Activated CD4-positive, alpha-beta T cell treated with anti-CD3 and anti-CD28 coated beads, Interleukin-2, amount 10 ng/mL, durations not matched to agents 24 days and 14 days (primary cell): ENCODE measurements around the gene ZCCHC24. TPM values are rescaled to one million over a fixed set of nuclear protein-coding genes. Genes with fewer than 3 reads are reported as not detected.

Source experiments
- DNase-seq: peaks from one replicate; pipeline ENCODE4 v3.0.0; 2022
- H3K27ac Mint-ChIP-seq: one replicate; pipeline ENCODE4 v1.8.0; 2022; ENCODE audit warnings: mild to moderate bottlenecking, mixed read lengths
- H3K27me3 Mint-ChIP-seq: one replicate; pipeline ENCODE4 v1.8.0; 2022; ENCODE audit warnings: mixed read lengths
- H3K36me3 Mint-ChIP-seq: one replicate; pipeline ENCODE4 v1.8.0; 2022; ENCODE audit warnings: low read depth, mild to moderate bottlenecking, mixed read lengths
- H3K4me1 Mint-ChIP-seq: one replicate; pipeline ENCODE4 v1.8.0; 2021; ENCODE audit warnings: mixed read lengths
- H3K4me3 Mint-ChIP-seq: one replicate; pipeline ENCODE4 v1.8.0; 2022; ENCODE audit warnings: mild to moderate bottlenecking, moderate library complexity, mixed read lengths
- H3K9me3 Mint-ChIP-seq: one replicate; pipeline ENCODE4 v1.8.0; 2021; ENCODE audit warnings: mixed read lengths
- intact Hi-C: fragments of 100-400 bp; cut with micrococcal nuclease; formaldehyde crosslinking; loops from one replicate; pipeline ENCODE4 v1.15.1; 2023
- total RNA-seq: library from RNA; stranded (reverse); gene quantifications from 2 replicates; pipeline ENCODE4 v1.2.3, GENCODE V29; 2022

The ZCCHC24 gene
- total RNA-seq, 1 donor from 2014 or later = 1.4 TPM

DNA sequence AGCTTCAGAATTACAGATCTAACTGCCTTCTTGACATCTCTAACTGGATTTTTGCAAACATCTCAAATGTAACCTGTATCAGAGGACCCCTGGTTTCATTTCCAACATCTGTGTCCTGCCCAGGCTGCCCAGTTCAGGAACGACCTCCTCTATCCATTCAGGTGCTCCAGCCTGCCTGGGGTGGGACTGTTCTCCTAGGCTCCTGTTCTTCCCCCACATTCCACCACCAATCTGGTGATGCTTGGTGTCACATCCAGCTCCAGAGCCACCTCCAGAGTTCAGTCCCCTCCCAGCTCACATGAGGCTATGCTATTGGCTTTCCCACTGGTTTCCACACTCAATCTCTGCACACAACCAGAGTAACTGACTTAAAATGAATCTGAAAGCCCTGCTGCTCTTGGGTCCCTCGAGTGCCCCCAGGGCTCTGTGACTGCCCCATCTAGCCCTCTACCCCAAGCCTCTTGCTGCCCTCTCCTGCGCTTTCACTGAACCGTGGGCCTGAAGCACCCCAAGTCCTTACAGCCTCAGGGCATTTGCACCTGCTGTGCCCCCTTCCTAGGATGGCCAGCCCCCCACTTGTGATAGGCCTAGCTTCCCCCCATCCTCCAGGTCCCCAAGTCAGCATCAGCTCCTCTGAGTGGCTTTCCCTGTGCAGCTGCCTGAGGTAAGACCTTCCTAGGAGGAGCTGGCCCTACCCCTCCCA lies 52.1 kb downstream of the ZCCHC24 start:
- intact Hi-C loops = no loop called here
- Mint-ChIP-seq H3K4me1 (no peaks in the 10 kb centered on the region), H3K4me3 (no peak overlapping the region), H3K27ac (no peak overlapping the region), H3K27me3 (no peaks in the 10 kb centered on the region), H3K9me3 (no peaks in the 10 kb centered on the region), H3K36me3 (no peaks in the 10 kb centered on the region)
- DNase-seq = no peak

DNA sequence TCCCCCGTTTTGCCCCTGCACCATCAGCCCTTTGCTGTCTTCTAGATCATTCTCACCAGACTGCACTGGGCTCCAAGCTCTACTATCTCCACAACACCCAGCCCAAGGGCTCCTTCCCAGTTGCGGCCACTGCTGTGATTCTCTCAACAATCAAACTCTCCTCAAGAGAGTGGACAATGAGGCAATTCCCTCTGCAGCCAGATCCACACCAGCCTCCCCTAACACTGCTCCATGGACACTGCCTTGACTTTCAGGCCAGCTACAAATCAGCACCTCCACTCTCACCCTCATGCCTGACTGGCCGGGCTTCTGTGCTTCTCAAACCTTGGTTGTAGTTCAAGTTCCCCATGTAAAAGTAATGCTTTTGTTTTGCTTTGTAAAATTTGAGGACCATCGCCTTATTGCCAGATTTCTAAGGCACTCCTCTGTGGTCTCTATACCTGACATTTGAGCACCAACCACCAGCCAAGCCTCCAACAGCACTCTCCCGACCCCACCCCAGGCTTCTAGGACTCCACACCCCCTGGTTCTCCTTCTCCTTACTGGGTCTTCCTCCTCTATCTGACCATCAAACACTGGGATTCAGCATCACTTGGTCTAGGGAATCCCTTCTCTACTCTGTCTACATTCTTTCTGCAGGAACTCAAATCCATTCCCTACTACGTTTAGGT lies 52.8 kb downstream of the ZCCHC24 start:
- Mint-ChIP-seq H3K27me3 (no peaks in the 10 kb centered on the region), H3K9me3 (no peaks in the 10 kb centered on the region), H3K36me3 (no peaks in the 10 kb centered on the region), H3K4me1 (no peaks in the 10 kb centered on the region), H3K27ac (no peak overlapping the region), H3K4me3 (no peak overlapping the region)
- no peak for DNase-seq
- intact Hi-C loops = no loop called here

DNA sequence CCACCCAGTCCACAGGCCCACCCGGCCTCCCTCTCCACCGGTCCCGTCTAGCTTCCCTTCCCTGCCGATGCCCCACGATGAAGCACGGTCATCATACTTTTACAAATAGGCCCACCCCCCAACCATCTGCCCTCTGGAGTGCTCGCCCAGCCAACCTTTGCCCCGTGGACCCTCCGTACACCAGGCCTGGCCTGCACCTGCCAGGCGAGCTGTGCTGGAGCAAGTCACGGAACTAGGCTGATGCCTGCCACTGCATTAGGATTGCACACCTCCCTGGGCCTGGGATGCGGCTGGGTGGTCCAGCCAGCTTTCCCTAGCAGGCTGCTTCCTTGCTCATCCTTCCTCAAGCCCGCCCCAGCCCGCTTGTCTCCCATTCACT lies 53.4 kb downstream of the ZCCHC24 start:
- intact Hi-C loops = no loop called here

GRCh38 chr10:79391231-79392019 lies 54.0 kb downstream of the ZCCHC24 start:
- H3K4me1 Mint-ChIP-seq = no peaks in the 10 kb centered on the region
- intact Hi-C loops = no loop called here

More for the DNA sequence above, 53.4 kb downstream of the ZCCHC24 start:
- H3K27me3 Mint-ChIP-seq = no peaks in the 10 kb centered on the region
- H3K4me3 Mint-ChIP-seq = no peak overlapping the region
- H3K4me1 Mint-ChIP-seq = no peaks in the 10 kb centered on the region
- no peak overlapping the region for H3K27ac Mint-ChIP-seq
- no peaks in the 10 kb centered on the region for H3K36me3 Mint-ChIP-seq
- no peaks in the 10 kb centered on the region for H3K9me3 Mint-ChIP-seq
- no peak for DNase-seq

GRCh38 chr10:79390551-79391229 lies 54.7 kb downstream of the ZCCHC24 start:
- Mint-ChIP-seq H3K27me3 (no peaks in the 10 kb centered on the region), H3K27ac (no peak overlapping the region), H3K36me3 (no peaks in the 10 kb centered on the region), H3K4me3 (no peak overlapping the region), H3K9me3 (no peaks in the 10 kb centered on the region), H3K4me1 (no peaks in the 10 kb centered on the region)
- DNase-seq = no peak
- intact Hi-C loops = no loop called here

More at GRCh38 chr10:79391231-79392019, 54.0 kb downstream of the ZCCHC24 start:
- no peak for DNase-seq
- Mint-ChIP-seq H3K4me3 (no peak overlapping the region), H3K9me3 (no peaks in the 10 kb centered on the region), H3K27me3 (no peaks in the 10 kb centered on the region), H3K36me3 (no peaks in the 10 kb centered on the region), H3K27ac (no peak overlapping the region)

- DNase-seq = no peak
- Mint-ChIP-seq H3K4me3 (no peak overlapping the region), H3K36me3 (no peaks in the 10 kb centered on the region), H3K9me3 (no peaks in the 10 kb centered on the region), H3K4me1 (no peaks in the 10 kb centered on the region), H3K27ac (no peak overlapping the region), H3K27me3 (no peaks in the 10 kb centered on the region)
- intact Hi-C loops = no loop called here
Observed at GRCh38 chr10:79390057-79390456, 55.4 kb downstream of the ZCCHC24 start.

DNA sequence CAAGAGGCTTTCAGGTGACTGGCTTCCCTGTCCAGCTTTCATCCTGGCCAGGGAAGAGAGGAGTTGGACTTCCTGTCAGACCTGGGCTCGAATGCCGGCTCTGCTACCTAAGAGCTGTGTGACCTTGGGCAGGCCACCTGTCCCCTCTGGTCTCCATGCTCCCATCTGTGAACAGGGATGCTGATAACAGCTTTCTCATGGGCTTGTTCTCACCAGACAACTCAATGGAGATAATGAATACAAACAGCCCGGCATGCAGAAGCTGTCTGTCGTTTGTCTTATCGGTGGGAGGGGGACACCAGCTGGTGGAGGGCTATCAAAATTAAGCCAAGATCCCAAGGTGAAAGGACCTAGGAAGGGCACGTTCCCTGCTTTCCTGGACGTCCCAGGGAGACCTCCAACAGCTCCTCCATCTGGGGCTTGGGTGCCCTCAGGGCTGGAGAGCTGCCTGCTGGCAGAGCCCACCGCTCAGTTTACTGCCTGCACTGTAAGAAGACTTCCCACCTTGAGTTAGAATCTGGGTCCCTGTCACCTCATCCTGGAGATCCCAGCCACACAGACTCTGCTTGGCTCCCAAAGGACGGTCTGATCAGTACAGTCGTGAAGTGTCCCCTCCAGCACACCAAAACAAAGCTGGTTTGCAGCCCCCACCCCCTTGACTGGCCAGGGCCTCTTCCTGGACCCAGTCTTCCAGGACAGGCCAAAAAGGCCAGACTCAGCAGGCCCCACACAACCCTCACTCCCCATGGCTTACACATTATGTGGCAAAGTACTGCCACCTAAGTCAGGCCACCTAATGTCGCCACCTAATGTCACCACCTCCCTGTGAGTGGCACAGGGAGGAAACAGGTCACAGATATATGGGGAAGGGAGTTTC lies 57.2 kb downstream of the ZCCHC24 start:
- intact Hi-C loops = no loop called here
- no peak for DNase-seq

DNA sequence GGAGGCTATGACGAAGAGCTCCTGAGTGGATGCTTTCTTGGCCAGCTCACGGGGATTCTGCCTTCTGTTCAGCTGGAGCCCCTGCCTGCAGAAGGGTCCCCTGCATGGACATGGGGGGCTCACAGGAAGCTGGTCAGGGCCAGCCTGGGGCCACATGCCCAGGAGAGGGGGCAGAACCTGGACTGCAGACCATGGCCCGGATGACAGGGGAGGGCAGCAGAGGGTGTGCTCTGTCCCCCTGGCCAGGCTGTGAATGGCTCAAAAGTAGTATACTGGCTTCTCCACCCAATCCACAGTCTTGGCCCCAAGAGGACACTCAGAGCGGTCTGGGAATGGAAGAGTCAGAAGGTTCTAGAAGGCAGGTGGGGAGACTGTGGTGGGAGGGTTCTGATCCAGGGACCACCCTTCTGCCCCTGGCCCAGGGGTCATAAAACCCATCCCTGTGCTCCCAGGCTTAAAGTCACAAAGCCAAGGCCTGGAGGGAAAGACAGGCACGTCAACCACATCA lies 57.9 kb downstream of the ZCCHC24 start:
- no peak for DNase-seq
- Mint-ChIP-seq H3K9me3 (no peaks in the 10 kb centered on the region), H3K4me3 (no peak overlapping the region), H3K36me3 (no peaks in the 10 kb centered on the region), H3K27ac (no peak overlapping the region), H3K4me1 (no peaks in the 10 kb centered on the region), H3K27me3 (peaks cover 2% of the 10 kb centered on the region)
- intact Hi-C loops = no loop called here

More for the DNA sequence above, 57.2 kb downstream of the ZCCHC24 start:
- H3K27me3 Mint-ChIP-seq = no peaks in the 10 kb centered on the region
- no peaks in the 10 kb centered on the region for H3K4me1 Mint-ChIP-seq
- no peaks in the 10 kb centered on the region for H3K36me3 Mint-ChIP-seq
- H3K27ac Mint-ChIP-seq = no peak overlapping the region
- no peak overlapping the region for H3K4me3 Mint-ChIP-seq
- H3K9me3 Mint-ChIP-seq = no peaks in the 10 kb centered on the region

DNA sequence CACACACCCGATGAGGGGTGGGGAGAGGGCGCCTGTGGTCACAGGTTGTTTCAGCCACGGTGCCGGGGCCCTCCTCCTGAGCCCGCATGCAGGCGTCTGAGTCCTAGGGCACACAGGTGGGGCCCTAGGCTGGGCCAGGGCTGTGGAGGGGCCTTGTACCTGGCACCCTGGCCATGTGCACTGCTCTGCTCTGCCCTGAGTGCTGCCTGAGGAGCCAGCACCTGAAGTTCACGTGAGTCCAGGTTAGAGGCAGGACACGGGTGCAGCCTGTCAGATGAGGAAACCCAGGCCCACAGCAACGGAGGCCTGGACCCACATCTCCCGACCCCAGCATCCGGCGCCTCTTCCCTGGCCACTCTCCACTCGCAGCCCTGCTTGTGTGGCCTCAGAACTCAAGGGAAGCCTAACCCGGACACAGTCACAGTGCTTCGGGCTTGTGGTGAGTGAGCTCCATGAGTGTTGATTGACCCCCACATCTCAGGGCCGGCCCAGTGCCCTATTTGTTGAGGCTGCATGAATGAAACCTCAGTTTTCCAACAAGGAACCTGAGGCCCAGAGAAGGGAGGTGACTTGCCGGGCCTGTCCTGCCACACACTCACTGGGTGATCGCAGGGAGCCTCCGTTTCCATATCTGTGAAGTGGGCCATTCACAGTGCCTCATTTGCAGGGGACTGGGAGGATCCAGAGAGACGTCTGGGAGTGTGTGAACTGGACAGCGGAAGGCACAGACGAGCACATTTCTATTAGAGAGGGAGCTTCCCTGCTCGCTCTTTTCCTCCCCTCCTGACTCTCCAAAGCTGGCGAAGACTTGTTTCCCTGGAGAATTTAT lies 58.6 kb downstream of the ZCCHC24 start:
- Mint-ChIP-seq H3K4me1 (no peaks in the 10 kb centered on the region), H3K36me3 (no peaks in the 10 kb centered on the region), H3K27me3 (peaks cover 2% of the 10 kb centered on the region), H3K27ac (no peak overlapping the region), H3K9me3 (no peaks in the 10 kb centered on the region), H3K4me3 (no peak overlapping the region)
- no peak for DNase-seq
- intact Hi-C loops = no loop called here

GRCh38 chr10:79385804-79386531 lies 59.5 kb downstream of the ZCCHC24 start:
- no peak overlapping the region for H3K27ac Mint-ChIP-seq
- H3K36me3 Mint-ChIP-seq = no peaks in the 10 kb centered on the region
- no peak for DNase-seq
- no peak overlapping the region for H3K4me3 Mint-ChIP-seq
- H3K9me3 Mint-ChIP-seq = no peaks in the 10 kb centered on the region
- H3K4me1 Mint-ChIP-seq = no peaks in the 10 kb centered on the region
- intact Hi-C loops = no loop called here
- H3K27me3 Mint-ChIP-seq = peaks cover 2% of the 10 kb centered on the region

DNA sequence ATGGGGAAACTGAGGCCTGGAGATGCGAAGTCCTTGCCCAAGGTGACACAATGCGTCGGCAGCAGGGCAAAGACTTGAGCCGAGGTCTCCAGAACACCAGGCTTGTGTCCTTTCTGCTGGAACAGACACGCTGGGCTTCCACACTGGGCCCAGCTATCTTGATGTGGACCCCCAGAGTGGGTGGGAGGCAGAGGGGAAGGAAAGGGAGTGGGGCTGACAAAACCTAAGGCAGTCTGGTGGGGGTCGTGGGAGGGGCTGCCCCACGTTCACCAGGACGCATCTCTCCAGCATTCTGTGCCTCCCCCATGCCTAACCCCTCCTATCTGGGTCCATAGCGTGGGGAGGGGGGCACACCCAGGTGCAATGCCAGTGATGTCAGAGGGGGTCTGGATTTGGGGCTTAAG lies 60.0 kb downstream of the ZCCHC24 start:
- no peaks in the 10 kb centered on the region for H3K4me1 Mint-ChIP-seq
- DNase-seq = no peak
- intact Hi-C loops = no loop called here
- H3K9me3 Mint-ChIP-seq = no peaks in the 10 kb centered on the region
- H3K4me3 Mint-ChIP-seq = no peak overlapping the region
- no peak overlapping the region for H3K27ac Mint-ChIP-seq
- peaks cover 2% of the 10 kb centered on the region for H3K27me3 Mint-ChIP-seq
- H3K36me3 Mint-ChIP-seq = no peaks in the 10 kb centered on the region
